Raji (cell line): ENCODE results near the gene ADAT3.

Experiments
- POLR2A ChIP-seq: IDR thresholded peaks from 2 replicates; pipeline ENCODE4 v1.6.1; 2011; ENCODE audit warnings: low read depth, low read length, control low read depth; ENCODE audit not compliant: insufficient read depth

The ADAT3 gene

GRCh38 chr19:1906985-1907562, 1.9 kb downstream of the ADAT3 start:
- TF ChIP-seq POLR2A = no peak

DNA sequence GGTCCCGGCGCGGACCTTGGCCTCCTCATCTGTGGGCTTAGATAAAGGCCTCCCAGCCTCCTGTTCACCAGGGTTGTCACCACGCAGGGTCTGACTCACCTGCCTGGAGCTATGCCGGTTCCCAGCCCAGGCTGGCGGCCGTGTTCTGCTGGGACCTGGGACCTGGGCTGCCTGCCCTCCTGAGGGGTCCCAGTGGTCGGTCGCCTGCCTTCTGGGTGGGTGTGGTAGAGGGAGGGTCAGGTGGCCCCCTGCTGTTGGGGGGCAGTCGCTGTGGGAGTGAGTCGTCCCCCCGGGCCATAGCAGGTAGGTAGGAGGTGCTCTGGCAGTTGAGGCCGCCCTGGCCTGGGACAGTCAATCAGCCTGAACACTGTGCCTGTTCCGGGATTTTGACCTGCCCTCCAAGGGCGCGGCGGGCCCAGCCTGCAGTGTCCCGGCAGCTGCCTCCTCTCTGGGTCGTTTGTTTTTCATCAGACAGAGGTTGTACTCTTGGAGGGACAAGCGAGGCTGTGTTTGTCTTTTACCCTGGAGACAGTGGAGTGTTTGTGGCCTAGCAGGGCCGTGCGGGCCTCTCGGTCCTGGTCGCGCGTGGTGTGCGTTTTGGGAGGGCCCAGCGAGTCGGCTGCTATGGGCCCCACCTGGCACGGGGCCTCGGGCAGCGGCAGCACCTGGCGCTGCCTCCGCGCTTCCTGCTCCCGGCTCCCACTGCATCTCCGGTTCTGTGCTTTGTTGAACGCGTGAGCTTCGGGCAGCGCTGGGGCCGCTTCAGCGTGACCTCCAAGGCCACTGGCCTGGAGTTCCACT, 2.6 kb downstream of the ADAT3 start:
- TF ChIP-seq POLR2A = no peak

GRCh38 chr19:1908364-1908678, 3.1 kb downstream of the ADAT3 start:
- no peak for TF ChIP-seq POLR2A

DNA sequence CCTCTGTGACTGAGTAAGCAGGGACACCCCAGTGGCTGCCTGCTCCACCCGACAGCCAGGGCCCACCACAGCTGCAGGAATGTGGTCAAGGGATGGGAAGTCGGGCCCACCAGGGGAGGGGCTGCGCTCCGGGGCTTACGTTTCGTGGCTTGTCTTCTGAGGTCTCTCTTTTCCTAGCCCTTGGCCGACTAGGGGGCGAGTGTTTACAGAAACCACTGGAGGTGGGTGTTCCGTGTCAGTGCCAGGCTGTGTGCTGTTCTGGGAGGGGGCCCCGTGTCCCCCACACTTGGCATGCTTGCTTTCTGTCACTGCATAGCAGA, 4.5 kb downstream of the ADAT3 start:
- TF ChIP-seq POLR2A = no peak

DNA sequence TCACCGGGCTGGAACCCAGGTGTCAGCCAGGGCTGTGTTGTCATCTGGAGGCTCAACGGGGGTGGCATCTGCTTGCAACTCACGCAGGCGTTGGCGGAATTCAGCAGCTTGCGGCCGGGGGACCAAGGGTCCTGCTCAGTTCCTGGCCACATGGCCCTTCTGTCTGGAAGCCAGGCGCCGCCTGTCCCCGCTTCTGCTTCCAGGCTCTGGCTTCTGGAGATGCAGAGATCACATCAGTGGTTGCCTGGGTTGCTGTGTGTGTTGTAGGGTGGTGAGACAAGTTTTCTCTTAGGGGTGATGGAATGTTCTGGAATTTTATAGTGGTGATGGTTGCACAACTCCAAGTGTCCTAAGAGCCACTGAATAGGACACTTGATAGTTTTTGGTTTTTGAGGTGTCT, 5.0 kb downstream of the ADAT3 start:
- no peak for TF ChIP-seq POLR2A

DNA sequence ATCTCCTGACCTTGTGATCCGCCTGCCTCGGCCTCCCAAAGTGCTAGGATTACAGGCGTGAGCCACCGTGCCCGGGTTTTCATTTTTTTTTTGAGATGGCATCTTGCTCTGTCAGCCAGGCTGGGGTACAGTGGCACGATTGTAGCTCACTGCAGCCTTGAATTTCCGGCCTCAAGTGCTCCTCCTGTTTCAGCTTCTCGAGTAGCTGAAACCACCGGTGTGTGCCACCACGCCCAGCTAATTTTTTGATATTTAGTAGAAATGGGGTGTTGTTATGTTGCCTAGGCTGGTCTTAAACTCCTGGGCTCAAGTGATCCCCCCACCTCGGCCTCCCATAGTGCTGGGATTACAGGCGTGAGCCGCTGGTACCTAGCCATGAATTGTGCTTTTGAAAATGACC, 5.9 kb downstream of the ADAT3 start:
- TF ChIP-seq POLR2A = no peak

- TF ChIP-seq POLR2A = no peak
Observed at GRCh38 chr19:1911995-1912394, 6.8 kb downstream of the ADAT3 start.

DNA sequence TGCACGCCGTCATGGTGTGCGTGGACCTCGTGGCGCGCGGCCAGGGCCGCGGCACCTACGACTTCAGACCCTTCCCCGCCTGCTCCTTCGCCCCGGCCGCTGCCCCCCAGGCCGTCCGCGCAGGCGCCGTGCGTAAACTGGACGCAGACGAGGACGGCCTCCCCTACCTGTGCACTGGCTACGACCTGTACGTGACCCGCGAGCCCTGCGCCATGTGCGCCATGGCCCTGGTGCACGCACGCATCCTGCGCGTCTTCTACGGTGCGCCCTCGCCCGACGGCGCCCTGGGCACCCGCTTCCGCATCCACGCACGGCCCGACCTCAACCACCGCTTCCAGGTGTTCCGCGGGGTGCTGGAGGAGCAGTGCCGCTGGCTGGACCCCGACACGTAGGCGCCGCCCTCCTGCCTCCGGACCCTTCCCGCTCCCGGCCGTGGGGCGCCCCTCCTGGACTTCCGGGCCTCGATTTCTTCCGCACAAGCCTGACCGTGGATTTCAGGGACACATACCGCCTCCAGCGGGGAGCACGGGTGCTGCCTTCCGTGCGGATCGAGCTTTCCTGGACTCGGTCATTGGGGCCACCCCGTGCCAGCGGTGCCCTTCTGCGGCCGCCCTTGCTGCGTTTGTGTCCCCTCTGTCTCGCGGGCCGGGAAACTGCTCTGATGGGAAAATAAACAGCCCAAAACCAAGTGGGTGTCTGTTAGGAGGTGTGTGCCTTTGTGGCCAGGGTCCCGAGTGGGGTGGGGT, 7.7 kb downstream of the ADAT3 start:
- no peak for TF ChIP-seq POLR2A

- no peak for TF ChIP-seq POLR2A
Observed at GRCh38 chr19:1913781-1914577, 8.8 kb downstream of the ADAT3 start.

DNA sequence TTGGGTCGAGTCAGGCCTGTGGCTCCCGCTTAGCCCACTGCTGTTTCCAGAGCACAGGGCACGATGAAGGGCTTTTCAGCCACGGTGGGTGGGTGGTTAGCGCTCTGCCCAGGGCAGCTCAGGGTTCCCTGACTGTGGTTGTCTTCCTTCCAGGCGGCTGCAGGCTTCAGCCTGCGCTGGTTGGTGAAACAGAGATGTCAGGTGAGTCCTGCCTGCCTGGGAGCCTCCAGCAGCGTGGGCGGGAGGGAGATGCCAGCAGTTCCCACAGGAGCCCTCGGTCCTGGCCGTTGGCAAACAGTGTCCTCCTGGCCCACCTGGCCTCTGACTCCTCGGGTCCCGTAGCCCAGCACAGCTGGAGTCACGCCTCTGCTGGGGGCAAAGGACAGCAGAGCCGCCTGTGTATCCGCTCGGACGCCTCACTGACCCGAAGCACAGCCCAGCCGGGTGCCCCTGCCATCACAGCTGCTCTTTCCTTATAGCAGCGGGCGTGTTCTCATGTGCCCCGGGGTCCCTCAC, 9.7 kb downstream of the ADAT3 start:
- TF ChIP-seq POLR2A = no peak

GRCh38 chr19:1917146-1917545, 11.9 kb downstream of the ADAT3 start:
- no peak for TF ChIP-seq POLR2A

GRCh38 chr19:1917926-1918325, 12.7 kb downstream of the ADAT3 start:
- TF ChIP-seq POLR2A = no peak

DNA sequence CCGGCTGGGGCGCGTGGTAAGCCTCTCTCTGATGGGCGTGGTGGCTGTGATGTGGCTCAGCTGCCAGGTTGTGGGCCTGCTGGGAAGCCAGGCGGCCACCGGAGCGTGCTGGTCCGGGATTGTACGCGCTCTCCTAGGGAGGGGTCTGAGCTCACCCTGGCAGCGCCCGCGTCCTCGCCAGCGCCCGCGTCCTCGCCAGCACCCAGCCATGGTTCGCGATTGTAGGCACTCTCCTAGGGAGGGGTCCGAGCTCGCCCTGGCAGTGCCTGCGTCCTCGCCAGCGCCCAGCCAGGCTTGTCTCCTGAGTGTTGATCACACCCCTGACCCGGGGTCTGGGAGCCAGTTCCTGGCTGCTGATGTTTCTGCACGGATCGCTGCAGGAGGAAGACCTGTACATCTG, 13.8 kb downstream of the ADAT3 start:
- no peak for TF ChIP-seq POLR2A

GRCh38 chr19:1920644-1921043, 15.4 kb downstream of the ADAT3 start:
- no peak for TF ChIP-seq POLR2A

DNA sequence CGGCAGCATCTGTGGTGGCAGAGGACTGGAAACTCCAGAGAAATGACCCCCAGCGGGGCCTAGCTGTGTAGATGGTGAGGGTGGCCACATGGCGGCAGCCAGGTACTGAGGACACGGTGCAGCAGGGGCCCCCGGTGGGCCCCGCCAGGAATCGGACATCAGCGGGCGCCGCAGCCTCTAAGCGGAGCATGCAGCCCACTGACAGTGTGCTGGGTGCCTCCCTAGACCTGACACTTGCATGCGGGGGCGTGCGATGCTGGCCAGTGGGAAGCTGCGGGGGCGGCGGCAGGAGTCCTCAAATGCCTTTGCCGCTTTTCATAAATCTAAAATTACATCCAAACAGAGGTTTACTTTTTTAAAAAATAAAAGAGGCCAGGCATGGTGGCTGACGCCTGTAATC, 16.1 kb downstream of the ADAT3 start:
- TF ChIP-seq POLR2A = no peak
